NCI-H1694 (cell line): ENCODE measurements around the gene DDN.
A peak's percentile ranks its signal among the peaks of the same experiment; 100 is the strongest.

Source experiments
- DNase-seq: peaks from one replicate; lab custom pipeline; 2025; lab: John Stamatoyannopoulos, UW

Gene DDN

DNA sequence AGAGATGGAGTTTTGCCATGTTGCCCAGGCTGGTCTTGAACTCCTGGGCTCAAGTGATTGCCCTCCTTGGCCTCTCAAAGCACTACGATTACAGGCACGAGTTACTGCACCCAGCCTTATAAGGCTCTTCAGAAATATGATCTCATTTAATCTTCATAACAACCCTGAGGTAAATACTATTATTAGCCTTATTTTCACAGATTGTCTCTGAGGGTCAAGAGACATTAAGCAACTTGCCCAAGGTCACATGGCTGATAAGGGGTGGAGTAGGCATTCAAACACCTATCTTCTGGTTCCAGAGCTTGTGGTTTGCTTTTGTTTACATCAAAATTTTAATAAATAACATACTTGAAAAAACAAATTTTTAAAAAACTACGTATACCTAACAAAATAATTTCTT is 14.3 kb upstream of the DDN start:
- no peak for DNase-seq

DNA sequence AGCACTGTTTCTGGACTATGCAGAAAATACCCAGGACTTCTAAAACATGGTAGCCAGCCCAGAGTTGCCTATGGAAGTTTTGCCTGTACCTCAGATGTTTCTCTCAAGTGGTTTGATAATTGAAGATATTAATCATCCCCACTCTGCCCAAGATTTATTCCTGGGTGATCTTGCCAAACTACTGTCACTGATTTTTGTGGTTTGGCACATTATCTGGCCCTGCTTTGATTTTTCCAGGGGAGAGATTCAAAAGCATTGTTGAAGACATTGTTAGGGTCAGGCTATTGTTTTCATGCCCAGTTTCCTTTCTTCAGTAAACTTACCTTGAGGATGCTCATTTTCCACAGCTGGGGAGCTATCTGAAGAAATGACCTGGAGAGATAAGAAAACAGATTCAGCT is 13.6 kb upstream of the DDN start:
- no peak for DNase-seq

DNA sequence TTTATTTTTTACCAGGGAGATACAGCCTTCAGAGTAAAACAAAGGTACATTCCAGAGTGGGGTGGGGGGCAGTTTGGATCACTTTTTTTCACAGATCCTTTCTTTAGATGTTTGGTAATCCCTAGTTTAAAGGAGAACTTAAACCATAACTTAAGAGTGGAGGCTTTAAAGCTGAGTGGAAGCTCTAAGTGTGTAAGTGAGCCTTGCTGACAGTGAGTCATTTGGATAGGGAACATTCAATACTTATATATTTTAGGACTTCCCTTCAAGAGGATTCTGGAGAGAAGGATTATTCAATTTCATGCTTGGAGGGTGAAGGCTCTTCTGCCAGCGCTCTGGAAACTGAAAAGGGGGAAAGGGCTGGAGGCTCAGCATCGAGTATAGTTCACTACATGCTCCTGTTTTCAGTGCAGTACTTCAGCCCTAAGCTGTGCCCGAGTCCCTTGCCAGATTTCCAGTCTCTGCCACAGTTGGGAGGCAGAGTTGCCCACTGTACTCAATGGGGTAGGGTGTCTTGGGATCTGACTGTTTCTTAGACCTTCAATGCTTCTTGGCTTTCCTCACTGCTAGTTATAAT is 11.0 kb upstream of the DDN start:
- no peak for DNase-seq

DNA sequence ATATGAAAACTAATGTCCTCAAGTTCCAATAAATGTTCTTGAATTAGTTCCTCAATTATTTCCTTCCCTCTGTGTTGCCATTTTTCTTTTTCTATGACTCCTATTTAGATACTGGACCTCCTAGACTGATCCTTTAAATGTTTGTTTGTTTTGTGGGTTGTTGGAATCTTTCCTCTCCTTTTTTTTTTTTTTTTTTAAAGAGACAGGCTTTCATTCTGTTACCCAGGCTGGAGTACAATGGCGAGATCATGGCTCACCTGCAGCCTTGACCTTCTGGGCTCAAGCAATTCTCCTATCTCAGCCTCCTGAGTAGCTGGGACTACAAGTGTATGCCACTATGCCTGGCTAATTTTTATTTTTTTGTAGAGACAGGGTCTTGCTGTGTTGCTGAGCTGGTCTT is 9.8 kb upstream of the DDN start:
- DNase-seq, result no peak

DNA sequence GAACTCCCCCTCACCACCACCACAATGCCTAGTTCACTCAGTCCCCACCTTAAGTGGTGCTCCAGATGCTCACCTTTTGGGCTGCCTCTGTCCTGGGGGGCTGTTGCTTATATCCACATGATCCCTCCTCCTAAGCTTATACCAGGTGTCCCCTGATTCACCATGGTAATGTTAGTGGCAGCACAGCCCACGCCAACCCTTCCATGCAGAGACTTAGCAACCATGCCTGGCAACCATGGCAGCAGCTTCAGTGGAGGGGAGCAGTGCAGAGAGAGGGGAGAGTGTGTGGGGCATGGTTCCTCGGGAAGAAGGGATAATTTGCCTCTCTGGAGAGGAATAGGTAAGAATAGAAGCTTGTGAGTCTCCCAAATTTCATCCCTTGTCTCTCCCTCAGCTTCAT is 1.2 kb upstream of the DDN start:
- DNase-seq, result no peak

DNA sequence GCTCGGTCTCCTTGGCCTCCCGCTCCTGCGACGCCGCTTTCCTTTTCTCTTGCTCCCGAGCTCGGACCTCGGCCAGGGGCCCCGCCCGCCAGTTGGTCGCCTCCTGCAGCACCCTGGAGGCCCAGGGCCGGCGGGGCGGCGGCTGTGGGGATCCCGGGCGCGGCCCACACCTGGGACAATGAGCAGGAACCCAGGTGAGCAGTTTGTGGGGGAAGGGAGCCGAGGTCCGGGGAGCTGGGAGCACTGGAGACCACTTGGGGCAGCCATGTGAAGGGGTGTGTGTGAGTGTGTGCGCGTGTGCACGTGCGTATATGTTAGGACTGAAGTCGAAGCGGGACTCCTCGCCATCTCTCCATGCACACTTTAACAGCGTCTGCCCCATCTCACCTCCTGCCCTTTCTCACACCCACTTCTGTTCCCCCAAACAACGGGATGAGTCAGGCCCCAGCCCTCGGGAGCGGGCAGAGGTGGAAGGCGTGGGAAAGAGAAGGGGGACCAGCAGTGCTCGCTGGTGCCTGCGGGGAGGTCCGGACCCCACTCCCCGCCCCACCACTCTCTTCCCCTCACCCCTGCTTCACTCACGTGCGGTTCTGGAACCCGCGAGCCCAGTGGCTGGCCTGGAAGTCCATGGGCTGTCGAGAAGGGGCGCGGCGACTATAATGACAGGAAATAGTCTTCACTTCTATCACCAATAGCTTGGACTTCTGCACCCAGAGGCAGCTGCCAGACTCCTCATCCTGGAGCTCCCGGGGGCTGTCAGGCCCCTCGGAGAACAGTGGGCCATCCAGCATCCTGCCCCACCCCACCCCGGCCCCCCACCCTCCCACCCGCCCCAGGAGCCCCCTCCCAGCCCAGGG is 450 bp downstream of the DDN start:
- no peak for DNase-seq

DNA sequence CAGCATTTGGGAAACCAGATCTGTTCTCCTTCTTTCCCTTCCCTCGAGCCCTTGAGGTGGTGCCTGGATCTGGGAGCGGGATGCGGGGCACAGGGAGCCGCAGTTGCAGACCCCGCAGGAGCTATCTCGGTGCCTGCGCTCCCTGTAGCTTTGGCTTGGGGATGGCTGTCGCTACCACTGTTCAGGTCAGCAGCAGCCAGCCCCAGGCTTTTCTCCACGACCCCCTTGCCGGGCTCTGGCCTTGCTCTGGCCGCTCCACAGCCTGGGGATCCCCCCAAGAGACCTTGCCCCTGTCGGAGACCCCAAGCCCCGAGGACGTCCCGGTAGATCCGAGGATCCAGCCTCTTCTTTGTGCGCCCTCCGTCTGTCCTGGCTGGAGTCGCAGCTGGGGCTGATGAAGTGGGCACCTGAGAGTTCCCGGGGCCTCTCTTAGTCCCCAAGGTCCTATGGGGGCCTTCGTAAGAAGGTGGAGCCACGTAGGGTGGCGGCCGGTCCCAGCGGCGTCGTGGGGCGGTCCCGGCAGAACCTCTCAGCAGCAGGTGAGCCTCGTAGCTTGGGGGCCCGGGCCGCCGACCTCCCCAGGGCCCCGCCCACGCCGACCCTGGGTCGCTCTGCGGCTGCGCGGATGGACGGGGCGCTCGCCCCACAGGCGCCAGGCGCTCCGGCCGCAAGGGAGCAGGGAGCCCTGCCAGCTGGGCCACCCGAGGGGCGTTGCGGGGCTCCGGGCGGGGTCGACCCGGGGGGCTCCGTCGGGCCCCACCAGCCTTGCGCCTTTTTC is 1.3 kb downstream of the DDN start:
- no peak for DNase-seq

DNA sequence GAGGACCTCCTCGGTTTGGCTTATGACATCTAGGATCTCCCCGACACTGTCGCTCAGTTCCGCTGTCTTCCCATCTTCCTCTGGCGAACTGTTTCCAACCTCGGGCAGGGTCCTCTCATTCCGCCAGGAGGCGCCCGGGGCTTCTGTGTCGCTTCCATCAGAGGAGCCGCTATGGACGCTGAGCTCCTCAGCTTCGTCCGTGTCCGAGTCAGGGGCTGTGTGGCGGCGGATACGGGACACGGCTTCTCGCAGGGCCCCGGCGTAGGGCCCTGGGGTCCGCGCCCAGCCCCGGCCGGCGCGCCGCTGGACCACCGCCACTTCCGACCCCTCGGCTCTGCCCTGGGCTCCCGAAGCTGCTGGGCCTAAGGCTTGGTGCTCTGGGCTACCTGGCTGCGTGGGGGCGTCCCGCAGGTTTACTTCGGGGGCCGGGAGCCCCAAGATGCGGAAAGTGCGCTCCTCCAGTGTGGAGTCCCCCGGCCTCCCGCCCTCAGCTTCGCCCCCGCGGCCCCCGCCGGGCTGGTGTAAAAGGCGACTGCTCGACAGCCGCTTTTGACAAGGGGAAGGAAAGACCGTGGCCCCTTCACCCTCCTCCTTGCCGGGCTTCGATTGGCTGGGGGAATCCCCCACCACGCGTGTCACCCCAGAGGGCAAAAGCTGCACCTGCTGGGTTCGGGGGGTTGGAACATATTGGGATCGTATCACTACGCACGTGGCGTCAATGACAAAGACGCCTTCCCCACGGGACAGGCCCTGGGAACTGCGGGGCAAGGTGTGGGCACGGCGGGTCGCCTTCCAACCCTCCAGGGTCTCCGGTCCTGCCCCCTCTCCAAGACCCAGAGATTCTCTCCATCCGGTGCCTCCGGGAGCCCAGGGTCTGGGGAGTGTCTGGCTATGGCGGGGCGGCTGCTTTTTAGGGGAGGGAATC is 2.1 kb downstream of the DDN start:
- DNase-seq, result peak; percentile 50

DNA sequence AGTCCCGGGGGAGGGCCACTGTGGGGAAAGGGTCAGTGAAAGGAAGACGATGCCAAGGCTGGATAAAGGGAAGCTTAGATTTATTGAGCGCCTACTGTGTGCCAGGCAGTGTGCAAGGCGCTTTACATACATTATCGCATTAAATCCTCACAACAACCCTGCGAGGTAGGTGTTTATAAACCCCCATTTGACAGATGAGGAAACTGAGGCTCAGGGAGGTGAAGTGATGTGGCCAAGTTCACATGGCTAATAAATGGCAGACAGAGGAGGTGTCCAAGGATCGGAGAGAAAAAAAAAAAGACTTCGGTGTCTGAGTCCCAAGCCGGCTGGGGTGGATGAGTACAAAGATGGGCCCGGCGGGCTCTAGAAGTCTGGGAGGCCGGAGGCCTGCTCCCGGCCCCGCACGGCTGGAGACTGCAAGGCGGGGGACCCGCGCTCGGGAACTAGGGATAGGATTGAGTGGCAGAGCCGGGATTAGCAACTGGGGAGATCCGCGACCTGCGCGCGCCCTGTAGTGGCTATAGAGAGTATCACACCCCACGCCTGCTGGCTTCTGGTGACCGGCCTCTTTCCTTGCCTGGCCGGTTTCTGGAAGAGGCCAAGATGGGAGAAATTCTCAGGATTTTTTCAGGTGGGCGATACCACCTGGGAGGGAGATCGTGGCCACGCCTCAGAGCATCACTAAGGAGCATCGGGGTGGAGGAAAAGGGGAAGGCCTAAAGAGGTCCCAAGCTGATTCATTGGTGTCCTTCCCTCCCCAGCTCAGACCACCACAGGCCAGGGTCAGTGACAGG is 3.9 kb downstream of the DDN start:
- DNase-seq, result peak; percentile 70

DNA sequence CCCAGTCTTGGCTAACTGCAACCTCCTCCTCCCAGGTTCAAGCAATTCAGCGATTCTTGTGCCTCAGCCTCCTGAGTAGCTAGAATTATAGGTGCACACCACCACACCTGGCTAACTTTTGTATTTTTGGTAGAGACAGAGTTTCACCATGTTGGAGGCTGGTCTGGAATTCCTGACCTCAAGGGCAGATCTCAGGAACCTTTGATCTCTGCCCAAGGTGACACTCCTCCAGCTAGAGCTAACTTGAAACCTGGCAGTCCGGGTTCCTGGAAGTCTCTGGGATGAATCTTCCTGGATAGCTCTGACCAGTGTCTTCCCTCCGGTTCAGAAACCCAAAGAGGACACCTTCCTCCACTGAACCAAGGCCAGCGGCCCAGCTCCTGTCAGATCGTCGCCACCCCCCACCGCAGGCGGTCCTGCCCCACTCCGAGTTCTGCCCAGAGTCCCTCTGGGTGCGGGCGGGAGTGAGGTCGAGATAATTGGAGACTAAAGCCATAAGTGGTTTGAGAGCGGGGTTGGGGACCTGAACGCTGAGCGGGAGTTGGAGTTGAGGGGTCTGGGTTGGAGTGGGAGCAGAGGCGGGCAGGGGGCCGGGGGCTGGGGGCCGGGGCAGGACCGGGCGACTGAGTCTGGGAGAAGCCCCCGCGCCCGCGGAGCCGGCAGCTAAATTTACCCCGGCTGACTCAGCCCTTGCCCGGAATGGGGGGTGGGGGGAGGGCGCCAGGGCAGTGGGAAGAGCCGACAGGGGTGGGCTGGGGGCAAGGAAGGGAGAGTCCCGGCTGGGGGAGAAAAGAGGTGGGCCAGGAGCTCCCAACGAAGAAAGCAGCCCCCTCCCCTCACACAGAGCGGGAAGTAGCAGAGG is 4.7 kb downstream of the DDN start:
- DNase-seq, result no peak

DNA sequence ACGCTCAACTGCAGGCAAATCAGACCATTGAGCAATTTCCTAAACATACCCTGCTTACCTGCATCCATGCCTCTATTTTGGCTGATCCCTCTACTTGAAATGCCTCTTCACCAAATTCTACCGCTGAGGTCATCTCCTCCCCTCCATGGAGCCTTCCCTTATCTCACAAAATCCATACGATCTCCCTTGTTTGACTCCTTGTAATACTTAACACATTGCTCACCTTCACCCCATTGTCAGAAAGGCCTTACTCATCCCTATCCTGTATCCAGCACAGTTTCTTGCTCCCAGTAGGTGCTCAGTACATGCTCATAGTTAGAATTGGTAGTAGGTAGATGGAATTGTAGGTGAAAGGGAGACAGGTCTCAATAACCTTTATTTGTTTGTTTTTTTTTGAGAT is 5.4 kb downstream of the DDN start:
- DNase-seq, result no peak

DNA sequence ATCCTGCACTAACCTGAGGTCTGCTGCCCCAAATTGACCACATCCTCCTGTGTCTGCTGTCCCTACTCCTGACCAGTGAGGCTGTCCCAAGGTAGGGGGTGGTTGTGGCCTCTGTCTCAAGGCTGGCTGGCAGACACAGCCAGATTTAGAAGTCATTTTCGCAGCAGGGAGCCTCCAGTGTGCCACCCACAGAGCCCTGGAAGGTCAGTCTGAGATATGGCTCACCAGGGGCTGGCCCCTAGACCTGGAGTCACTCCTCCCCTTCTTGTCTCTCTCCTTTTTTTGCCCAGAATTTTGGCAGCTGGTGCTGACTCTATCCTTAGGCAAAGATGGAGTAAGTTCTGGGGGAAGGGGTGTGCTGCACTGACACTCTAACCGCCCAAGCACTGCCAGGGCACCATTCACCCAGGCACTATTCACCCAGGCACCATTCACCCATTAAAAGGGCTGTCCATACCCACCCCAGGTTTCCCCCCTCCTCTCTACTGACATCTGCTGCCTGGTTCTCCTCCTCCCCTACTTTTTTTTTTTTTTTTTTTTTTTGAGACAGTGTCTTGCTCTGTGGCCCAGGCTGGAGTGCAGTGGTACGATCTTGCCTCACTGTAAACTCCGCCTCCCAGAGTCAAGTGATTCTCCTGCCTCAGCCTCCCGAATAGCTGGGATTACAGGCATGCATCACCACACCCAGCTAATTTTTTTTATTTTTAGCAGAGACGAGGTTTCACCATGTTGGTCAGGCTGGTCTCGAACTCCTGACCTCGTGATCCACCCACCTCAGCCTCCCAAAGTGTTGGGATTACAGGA is 7.7 kb downstream of the DDN start:
- no peak for DNase-seq

DNA sequence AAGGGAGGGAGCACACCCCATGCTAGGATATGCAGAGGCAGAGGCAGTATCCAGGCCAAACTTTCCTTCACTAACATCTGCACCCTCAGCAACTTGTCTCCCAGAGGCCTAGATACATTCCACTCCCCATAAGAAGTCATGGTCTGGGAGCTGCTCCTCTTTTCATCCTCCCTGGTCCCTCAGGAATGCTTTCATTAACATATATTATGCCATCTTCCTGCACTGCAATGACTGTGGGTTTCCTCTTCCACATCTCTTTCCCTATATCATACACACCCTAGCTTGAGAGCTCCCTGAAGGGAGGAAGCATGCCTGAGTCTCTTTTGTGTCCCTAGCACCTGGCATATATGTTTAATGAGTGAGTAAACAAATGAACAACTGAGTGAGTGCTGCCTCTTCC is 8.6 kb downstream of the DDN start:
- no peak for DNase-seq

DNA sequence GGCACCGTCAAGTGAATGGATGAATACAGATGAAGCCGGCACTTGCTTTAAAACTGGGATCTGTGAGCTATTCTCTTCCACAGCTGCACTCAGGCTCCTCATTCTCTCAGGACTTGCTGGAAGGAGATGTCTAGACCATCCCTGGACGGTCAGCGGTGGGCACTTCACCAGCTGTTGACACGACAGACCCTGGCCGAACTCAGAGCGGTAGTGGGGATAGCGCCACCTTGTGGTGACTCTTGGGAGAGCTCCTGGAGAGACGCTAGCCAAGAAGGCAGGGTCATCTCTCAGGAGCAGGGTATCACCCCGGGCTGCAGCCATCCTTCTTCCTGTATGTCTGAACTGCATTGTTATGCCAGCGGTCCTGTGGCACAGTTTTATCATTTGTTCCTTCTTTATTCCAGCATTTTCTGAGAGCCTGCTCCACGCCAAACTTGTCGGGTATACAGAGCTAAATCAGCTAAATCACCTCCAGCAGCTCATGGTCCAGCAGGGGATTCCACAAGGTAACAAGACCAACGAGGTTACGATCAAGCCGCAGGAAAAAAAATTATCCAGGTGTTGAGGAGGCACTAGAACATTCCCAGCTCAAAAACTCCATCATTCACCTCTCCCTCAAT is 11.0 kb downstream of the DDN start:
- DNase-seq, result no peak

DNA sequence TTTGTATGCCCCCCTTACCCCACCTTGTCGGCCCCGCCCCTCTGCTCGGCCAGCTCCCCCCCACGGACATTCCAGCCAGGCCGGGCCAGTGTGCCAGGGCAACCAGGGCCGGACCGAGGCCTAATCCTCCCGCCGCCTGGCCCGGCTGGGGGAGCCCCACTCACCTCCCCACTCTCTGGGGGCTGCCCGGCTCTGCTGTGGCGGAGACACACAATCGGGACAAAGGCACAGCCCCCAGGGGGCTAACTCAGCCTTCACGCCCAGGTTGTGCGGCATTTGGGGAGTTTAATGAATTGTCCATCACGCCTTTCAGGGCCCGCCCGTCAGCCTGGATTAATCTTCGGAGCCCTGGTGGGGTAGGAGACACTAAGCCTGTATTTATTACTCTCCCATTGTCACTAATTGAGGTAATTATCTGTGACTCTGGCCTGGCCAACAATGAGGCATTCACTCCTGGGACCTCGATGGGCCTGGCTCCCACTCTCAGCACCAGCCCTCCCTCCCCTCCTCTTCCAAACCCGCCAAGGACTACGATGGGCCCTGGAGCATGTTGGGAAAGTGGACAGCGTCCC is 12.4 kb downstream of the DDN start:
- DNase-seq, result no peak

DNA sequence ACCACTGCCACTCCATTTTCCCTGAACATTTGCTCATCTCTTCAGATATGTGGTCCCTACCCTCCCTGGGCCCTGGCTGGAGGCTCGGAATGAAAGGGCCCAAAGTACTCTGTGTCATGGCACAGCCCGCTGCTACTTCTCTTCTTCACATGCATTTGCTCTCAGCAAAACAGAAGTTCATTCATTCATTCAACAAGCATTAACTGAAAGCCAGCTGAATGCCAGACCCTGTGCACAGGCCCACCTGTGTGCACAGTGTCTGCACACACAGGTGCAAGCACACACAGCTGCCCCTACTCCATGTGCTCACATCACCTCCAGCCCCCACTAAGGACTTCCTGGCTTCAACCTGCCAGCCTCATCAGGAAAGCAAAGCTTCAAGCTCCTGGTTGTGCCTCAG is 13.3 kb downstream of the DDN start:
- DNase-seq, result no peak

DNA sequence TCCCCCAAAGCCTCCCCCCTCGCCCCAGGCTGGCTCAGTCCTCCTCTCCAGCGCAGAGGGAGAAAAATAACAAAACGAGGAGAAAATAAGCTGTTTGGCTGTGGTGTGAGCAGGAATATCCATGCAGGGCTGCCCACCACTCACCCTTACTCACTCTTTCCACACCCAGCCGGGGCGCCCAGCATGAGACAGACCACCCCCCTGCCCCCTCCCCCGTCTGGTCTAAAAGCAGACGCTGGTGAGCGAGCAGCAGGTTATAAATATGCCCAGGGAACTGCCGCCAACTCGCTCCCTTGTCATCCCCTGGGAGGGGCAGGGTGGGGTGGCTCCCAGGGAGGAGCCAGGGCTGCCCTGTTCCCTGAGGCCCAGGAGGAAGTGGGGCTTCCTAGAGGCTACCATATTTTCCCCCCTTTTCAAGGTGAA is 13.7 kb downstream of the DDN start:
- DNase-seq, result no peak

DNA sequence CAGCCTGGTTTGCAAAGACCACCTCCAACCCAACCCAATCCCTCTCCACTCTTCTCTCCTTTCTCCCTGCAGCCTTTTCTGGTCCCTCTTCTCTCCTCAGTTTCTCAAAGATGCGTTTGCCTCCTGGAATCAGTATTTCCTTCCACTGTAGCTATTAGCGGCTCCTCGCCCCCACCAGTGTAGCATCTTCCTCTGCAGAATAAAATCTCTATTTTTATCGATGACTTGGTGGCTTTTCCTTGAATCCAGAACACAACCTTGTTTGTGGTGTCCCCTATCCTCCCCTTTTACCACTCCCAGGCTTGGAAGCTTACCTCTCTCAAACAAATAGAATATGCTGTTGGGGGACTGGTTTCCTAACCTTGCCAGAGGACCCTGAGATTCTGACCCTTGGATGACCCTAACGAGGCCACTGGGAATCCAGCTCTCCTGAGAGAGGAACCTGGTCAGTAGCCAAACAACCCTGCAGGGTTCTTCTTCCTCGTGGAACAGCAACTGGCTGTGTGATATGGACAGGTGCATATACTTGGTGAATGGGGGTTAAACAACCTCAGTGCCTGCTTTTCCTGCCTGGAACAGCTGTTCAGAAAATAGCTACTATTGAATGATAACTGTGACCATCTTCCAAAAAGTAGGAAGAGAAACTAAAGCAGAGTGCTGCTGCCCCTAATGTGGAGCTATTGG is 16.6 kb downstream of the DDN start:
- DNase-seq, result no peak
